Activated naive CD4-positive, alpha-beta T cell treated with anti-CD3 and anti-CD28 coated beads, Interleukin-2, amount 50 U/mL, for 16 hours (primary cell): Measurements from ENCODE around the gene KCNG2.
"Not testable (repeated sequence)": the region's sequence is repeated elsewhere in the genome, so short reads cannot be mapped to it uniquely, and the experiment has no call there.

Experiments used
- DNase-seq: peaks from one replicate; pipeline ENCODE4 v3.0.0-alpha.2; 2020

KCNG2 gene, protein sequence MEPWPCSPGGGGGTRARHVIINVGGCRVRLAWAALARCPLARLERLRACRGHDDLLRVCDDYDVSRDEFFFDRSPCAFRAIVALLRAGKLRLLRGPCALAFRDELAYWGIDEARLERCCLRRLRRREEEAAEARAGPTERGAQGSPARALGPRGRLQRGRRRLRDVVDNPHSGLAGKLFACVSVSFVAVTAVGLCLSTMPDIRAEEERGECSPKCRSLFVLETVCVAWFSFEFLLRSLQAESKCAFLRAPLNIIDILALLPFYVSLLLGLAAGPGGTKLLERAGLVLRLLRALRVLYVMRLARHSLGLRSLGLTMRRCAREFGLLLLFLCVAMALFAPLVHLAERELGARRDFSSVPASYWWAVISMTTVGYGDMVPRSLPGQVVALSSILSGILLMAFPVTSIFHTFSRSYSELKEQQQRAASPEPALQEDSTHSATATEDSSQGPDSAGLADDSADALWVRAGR

DNA sequence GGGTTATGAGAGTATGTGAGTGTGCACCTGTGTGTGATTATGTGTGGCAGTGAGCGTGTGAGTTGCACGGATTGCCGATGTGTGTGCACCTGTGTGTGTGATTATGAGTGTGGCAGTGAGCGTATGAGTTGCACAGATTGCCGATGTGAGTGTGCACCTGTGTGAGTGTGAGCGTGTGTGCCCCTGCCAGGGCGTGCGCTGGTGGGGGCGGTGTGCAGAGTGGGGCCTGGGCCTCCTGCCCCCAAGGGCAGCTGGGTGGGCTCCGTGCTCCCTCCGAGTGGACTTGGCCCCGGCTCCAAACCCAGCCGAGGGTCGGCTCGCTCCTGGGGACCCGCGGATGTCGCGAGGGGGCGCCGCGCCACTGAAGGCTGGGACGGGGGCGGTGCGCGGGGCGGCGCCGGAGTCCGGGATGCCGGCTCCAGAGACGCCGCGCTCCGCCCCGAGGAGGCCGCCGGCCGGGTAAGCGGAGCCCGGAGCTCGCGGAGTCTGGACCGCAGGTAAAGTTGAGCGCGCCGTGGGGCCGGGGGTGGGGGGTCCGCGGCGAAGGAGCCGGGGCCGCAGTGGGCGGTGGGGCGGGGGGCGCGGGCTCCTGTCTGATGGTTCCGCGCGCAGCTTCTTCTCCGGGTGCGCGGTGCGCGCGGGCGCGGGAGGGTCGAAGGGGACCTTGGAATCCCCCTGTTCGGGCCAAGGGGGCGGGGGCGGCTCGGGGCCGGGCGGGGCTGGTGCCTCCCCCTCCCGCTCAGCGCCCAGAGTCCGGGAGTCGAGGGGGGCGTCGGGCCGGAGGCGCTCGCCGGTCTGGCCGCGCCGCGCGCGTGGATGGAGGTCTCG lies at the start of gene KCNG2:
TSS of gene KCNG2 (plus strand) at position 421 of the 828 bp plus-strand sequence. CDS start 65,730 bp downstream, outside the sequence.
- no peak for DNase-seq

DNA sequence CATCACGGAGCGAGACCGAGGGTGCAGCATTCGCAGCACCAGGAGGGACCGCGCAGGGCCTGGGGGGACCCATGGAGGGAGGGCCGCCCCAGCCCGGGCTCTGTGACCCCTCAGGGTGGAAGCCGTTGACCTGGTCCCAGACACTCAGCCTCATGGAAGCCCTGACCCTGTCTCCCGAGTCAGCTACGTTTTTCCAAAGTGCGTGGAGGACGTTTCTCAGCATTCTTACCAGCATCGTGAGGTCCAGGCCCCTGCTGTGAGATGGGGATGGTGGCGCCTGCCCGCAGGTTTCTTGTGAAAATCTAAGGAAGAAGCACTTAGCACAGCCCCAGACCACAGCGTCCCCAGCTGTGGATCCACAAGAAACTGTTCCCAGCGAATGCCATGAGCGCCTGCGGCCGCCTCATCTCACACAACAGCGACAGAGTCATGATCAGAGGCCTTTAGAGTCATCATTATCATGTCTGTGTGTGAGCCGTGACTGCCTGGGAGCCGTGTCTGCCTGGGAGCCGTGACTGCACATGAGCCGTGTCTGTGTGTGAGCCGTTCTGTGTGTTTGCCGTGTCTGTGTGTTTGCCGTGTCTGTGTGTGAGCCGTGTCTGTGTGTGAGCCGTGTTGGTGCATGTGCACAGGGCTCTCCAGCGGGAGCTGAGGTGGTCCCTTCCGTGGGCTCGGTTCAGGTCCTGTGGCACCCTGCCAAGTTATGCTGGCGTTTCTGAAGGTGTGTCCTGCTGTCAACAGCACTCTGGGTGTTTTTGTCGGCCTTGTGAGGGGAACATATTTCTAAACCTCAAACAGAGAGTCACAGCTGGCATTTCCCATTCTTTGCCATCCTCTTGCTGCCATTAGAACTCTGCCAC lies 49.2 kb upstream of the KCNG2 start:
- no peak for DNase-seq

DNA sequence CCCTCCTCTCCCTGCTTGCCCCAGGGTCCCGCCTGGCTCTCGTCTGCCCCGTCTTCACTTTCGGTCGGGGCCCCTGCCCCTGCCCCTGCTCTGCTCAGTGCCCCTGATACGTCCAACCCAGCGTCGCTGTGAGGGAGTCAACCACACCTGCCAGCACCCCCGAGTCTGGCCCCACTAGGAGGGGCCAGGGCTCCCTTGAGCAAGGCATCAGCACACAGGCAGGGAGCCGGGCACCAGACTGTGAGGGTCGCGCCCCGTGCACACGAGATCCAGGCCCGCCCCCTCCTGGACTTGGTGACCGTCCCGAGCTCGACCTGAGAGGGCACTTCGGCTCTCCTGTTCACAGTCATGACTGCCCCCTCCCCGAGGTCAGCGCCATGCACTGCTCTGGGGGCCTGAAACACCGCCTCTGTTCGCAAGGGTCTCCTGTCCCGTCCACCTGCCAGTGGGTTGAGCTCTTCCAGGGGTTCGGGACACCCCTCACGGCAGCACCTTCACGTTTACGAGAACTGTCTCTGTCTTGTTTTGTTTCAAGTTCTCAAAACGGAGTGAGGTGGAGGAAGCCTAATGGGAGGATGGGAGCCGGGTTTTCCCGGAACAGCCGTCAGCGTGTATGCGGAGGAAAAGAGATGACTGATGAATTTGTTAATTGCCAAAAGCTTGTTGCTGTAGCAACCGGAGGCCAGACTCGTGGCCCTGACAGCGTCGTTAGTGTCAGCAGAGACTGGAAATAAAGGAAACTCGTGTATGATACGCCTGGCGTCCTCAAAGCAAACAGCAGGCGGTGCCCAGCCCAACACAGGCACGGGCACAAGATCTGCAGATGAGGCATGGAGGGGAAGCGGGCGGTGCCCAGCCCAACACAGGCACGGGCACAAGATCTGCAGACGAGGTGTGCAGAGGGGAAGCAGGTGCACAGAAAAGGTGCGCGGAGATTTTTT lies 48.2 kb upstream of the KCNG2 start:
- DNase-seq: no peak

DNA sequence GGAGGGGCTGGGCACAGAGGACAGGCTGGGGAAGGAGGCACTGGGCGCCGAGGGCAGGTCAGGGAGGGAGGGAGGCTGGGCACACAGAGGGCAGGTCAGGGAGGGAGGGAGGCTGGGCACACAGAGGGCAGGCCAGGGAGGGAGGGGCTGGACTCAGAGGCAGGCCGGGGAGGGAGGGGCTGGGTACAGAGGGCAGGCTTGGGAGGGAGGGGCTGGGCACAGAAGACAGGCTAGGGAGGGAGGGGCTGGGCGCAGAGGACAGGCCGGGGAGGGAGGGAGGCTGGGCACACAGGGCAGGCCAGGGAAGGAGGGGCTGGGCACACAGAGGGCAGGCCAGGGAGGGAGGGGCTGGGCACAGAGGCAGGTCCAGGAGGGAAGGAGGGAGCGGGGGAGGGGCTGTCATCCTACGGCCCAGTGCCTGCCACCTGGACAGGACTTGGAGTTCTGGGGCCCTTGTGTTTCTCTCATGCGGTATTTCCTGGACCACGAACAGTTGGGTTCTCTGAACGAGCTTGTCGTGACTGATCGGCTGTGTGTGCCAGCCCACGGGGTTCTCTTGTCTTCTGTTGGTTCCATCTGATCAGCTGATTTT lies 46.7 kb upstream of the KCNG2 start:
- DNase-seq: no peak

DNA sequence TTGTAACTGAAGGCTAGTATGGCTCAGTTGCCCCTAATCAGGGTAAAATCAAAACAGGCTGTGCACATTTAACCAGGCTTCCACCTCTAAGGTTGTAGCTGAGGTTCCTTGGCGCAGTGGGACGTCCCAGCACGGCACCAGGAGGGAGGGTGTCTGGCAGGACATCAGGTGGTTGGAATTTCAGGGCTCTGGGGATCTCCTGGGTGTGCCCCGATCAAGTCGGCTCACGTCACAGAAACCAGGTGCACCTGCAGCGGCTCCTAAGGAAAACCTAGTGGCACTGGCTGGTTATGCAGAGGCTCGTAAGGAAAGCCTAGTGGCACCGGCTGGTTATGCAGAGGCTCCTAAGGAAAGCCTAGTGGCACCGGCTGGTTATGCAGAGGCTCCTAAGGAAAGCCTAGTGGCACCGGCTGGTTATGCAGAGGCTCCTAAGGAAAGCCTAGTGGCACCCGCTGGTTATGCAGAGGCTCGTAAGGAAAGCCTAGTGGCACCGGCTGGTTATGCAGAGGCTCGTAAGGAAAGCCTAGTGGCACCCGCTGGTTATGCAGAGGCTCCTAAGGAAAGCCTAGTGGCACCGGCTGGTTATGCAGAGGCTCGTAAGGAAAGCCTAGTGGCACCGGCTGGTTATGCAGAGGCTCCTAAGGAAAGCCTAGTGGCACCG lies 45.7 kb upstream of the KCNG2 start:
- DNase-seq: not testable (repeated sequence)

DNA sequence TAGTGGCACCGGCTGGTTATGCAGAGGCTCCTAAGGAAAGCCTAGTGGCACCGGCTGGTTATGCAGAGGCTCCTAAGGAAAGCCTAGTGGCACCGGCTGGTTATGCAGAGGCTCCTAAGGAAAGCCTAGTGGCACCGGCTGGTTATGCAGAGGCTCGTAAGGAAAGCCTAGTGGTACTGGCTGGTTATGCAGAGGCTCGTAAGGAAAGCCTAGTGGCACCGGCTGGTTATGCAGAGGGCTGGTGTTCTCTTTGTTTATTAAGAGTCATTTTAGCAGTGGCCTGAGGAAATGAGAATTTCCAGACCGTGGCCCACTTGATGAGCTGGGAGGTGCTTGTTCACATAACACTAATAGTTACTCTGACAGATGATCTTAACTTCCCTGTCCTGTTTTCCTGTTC lies 44.8 kb upstream of the KCNG2 start:
- not testable (repeated sequence) for DNase-seq

DNA sequence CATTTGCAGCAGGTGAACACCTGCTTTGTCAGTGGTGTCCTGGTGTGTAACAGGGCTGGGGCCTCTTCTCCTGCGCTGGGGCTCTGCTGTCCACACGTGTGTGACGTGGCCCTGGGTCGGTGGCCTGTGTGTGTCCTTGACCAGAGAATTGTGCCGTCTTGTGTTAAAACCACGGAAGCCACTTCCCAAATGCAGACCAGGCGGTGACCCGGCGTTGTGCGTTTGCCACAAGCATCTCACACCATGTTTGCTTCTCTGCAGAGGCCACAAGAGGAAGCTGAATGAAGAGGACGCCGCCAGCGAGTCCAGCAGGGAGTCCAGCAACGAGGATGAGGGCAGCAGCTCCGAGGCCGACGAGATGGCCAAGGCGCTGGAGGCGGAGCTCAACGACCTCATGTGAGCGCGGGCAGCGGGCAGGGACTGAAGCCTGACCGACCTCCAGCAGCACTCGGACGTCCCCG lies 44.3 kb upstream of the KCNG2 start:
- no peak for DNase-seq

DNA sequence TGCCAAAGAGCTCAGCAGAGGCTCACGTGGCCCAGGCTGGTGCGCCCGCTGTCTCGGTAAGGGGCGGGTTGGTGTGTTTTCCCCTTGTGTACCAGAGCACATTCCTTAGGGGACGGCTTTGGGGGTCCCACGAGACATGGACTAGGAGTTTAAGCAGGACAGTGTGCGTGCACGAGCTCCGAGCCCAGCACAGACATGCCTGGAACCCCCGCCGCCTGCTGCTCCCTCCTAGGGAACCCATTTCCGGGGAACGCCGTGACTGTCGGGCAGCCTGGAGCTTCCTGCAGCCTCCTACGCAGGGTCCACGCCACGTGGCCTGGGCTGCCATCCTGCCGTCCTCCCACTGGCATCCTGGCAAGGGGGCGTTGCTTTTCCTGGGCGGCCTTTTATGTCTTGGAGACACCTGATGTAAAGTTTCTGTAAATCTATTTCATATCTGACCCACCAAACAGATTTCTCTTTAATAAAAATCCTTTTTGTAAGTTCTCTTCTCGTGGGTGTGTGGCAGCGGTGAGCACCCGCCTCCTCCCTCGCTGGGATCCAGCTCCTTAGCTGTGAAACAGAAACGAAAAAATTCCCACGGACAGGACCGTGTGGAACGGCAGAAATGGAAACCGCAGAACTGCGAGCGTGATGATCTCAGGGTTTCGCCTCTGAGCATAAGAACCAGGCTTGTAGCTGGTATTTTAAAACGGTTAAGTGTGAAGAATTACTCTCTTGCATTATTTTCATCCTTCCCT lies 43.5 kb upstream of the KCNG2 start:
- DNase-seq: no peak

DNA sequence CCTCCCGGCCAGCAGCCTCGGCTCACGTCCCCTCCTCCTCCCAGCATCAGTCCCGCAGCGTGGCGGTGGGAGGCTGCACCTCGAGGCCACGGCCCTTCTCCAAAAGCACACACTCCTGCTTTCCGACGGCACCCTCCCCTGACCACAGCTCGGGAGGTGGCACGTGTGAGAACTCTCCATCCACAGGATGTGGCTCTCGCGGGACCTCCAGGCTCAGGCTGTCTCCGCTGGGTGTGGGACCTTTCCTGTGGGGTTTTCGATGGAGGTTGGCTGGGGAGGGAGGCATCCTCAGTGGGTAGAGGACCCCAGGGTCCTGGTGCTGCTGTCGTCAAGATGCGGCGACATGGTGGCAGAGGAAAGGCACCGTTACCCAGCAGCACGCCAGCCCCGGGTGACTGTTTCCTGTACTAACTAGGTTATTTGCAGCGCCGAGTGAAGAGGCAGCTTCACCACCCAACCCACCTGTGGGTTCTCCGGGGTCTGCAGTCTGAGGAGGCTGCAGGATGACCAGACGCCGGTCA lies 42.8 kb upstream of the KCNG2 start:
- DNase-seq: no peak

DNA sequence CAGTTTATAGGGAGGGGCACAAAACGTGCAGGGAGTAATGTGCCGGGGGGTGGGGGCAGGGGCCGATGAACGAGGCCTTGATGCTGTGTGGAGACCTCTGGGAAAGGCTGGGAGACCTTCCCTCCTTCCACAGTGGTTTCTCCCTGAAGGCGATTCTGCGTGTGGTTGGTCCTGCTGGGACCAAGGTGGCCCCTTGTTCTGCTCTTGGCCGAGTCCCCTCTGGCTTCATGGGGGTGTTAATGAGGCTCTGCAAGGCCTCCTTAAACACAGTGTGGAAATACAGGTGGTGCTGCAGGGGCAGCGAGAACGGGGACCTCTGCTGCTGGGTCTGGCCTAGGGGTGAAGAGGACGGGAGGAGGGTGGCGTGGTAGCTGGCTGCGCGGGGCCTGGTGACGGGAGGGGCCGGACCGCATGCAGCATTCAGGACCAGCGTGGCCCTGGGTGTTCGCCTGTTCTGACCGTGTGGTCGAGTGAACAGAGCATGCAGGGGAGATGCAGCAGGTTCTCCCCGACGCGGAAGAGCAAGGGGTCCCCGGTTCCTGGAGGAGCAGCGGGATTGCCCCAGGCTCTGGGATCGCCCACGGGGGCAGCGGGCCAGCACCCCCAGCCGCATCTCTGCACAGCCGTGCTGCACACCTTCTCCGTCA lies 42.1 kb upstream of the KCNG2 start:
- no peak for DNase-seq

DNA sequence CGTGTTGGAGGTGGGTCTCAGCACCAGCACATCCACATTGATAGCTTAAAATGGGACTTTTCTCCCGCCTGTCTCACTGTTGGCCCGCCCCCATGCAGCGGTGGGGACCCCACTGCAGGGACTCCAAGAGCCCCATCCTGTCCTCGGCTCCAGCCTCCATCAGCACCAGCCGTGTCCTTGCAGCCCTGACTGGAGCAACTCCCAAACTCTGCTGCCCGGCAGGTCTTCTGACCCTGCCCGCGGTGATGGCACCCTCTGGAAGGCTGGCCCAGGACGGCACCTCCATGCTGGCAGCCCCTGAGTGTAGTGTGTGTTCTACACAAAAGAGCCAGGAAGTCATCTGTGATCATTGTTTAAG lies 41.6 kb upstream of the KCNG2 start:
- DNase-seq: no peak

DNA sequence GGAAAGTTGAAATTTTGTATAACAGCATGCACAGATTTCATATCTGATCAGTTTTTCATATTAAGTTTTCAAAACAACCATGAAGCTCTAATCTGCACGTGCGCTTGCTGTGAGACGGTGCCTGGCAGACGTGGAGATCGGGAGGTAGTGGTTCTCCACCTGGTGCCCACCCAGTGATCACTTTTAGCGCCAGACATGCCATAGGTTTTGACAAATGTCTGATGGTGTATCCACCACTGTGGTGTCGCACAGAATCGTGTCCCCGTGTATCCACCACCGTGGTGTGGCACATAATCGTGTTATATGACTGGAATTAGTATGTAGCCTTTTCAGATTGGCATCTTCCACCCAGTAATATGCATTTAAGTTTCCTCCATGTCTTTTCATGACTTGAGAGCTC lies 40.9 kb upstream of the KCNG2 start:
- no peak for DNase-seq

DNA sequence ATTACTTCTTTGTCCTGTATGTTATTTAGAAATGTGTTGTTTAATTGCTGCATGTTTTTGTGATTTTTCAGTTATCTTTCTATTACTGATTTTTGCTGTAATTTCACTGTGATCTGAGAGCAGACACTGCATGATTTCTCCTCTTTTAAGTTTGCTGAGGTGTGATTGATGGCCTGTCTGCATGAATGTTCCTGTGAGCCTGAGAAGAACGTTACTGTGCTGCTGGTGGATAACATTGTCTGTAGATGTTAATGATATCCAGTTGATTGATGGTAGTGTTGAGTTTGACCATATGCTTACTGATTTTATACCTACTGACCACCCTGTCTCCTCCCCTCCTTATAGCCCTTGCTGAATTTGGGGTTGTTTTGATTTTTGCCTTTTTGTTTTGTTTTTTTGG lies 37.4 kb upstream of the KCNG2 start:
- no peak for DNase-seq

DNA sequence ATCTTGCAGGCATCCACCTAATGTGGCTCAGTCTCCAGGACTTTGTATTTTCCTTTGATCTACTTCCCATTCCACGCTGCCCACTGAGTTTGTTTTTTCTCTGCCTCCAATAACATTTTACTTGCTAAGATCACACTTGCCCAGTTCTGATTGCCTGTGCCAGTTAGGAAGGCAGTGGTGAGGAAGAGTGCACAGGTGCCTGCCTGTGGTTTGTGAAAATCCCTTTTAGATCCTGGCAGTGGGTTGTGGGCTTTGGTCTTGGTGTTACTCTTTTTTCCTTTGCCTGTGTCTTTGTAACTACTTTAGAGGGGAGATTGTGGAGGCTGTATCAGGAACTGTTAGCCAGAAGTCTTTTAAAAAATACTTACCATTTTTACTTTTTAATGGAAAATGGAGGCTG lies 36.9 kb upstream of the KCNG2 start:
- no peak for DNase-seq

DNA sequence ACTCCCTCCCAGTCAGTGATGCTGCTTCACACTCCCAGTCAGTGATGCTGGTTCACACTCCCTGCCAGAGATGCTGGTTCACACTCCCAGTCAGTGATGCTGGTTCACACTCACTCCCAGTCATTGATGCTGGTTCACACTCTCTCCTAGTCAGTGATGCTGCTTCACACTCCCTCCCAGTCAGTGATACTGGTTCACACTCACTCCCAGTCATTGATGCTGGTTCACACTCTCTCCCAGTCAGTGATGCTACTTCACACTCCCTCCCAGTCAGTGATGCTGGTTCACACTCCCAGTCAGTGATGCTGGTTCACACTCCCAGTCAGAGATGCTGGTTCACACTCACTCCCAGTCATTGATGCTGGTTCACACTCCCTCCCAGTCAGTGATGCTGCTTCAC lies 34.3 kb upstream of the KCNG2 start:
- DNase-seq: no peak

DNA sequence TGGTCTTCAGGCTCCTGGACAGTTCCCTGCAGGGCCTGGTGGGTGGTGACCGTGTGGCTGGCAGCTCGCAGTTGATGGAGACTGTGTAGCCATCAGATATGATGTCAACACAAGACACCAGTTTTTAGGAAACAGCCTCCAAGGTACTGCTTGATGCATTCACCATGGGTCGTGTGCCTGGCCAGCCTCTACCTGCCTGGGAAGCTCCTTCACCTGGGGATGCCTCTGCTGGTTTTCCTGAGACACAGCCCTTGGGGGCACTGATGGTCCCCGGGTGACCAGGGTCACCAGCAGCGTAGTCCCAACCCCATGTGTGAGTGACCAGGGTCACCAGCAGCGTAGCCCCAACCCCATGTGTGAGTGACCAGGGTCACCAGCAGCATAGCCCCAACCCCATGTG lies 33.6 kb upstream of the KCNG2 start:
- no peak for DNase-seq

DNA sequence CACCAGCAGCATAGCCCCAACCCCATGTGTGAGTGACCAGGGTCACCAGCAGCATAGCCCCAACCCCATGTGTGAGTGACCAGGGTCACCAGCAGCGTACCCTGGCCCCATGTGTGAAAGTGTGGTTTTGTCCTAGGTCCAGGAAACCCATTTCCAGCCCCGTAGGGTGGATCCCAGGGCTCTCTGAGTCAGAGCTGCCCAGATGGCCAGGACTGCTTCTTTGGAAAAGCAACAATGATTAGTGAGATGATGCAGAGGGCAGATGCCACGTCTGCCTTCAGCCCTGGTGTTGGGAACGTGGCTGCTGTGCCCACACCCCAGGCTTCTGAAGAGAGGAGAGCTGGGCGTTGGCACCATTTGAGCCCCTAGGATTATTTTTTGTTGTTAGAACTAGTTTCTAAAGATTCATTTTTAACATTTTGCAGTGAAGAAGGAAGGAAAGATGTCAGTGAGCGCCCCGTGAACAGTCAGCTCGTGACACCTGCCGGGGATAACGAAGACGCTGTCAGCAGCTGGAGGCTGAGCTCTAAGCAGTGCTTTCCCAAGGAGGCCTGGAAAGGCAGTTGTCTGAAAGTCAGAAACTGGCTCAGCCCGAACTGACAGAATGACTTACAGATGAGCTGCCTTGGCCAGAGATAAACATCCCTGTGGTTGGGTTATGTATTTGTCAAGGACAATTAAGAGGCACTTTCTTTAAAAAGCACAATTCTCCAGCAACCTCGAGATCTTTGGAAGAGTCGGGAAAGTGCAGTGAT lies 32.1 kb upstream of the KCNG2 start:
- DNase-seq: no peak

DNA sequence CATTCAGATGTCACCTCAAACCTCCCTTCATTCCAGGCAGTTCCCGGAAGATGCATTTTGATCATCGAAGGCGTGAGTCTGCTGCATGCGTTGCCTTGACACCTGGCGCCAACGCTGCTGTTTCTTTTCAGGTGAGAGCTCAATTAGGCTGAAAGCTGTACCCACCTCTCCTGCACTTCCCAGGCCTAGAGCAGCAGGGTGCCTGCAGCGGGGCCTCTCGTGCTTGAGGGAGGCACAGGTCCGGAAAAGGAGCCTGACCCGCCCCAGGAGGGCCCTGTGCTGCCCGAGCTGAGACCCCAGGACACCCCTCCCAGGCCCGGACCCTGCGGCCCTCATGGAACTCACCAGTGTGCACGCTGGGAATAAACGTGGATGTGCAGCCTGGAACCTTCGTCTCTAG lies 31.4 kb upstream of the KCNG2 start:
- DNase-seq: no peak

DNA sequence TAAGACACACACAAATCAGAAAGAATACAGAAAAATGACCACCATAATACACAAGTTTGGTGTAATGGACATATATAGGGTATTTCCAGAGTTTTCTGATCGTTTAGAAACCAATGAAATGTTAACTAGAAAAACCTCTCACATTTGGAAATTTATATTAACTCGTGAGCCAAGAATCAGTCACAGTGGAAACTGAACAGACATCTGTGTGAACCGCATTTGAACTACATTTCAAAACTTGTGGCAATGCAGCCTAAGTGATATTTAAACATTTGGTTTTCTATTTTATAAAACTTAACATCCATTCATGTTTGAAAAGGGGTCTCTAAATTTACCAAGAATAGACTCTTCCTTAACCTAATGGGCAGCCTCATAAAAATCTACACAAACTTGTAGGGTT lies 29.0 kb upstream of the KCNG2 start:
- DNase-seq: no peak
